Effector memory CD4-positive, alpha-beta T cell (primary cell): ENCODE results near the gene PMEPA1.

ENCODE experiments used
- DNase-seq, 3 donors: peaks; one replicate each; pipeline ENCODE4 v3.0.0-alpha.2; 2020
- H3K27ac ChIP-seq: 2 replicates; pipeline ENCODE4 v1.7.0; 2013; ENCODE audit warnings: mild to moderate bottlenecking, low read length, moderate library complexity; ENCODE audit not compliant: insufficient read depth, poor library complexity, severe bottlenecking
- H3K27me3 ChIP-seq: replicated peaks from 2 replicates; pipeline ENCODE4 v1.7.0; 2013; ENCODE audit warnings: mild to moderate bottlenecking, low read length; ENCODE audit not compliant: insufficient read depth, control insufficient read depth, poor library complexity, severe bottlenecking
- H3K36me3 ChIP-seq: 2 replicates; pipeline ENCODE4 v1.7.0; 2013; ENCODE audit warnings: mild to moderate bottlenecking, low read length, moderate library complexity; ENCODE audit not compliant: control insufficient read depth, insufficient read depth
- H3K4me1 ChIP-seq: 2 replicates; pipeline ENCODE4 v1.7.0; 2013; ENCODE audit warnings: low read length, mild to moderate bottlenecking; ENCODE audit not compliant: control insufficient read depth, insufficient read depth, poor library complexity, severe bottlenecking
- H3K4me3 ChIP-seq: 2 replicates; pipeline ENCODE4 v1.7.0; 2013; ENCODE audit warnings: low read length, low read depth, mild to moderate bottlenecking; ENCODE audit not compliant: insufficient read depth, poor library complexity, severe bottlenecking
- H3K9me3 ChIP-seq: 2 replicates; pipeline ENCODE4 v1.7.0; 2013; ENCODE audit warnings: mild to moderate bottlenecking, low read length, moderate library complexity; ENCODE audit not compliant: control insufficient read depth

Gene PMEPA1

DNA sequence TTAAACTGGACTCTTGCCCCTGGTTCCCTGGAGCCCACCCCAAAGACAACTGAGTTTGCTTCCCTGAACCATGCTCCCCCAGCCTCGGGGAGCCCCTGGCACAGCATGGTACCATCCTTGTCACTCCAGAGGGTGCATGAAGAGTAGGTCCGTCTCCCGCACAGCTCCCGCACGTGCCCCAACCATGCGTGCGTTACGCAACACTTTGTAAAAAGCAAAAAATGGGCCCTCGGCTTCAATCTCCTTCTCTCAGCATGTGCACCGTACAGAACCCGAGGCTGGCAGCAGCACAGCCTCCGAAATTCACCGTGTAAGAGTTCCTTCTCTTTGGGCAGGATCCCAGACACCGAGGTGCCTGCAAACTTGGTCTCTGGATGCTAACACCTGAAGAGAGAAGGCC is 5.6 kb downstream of the PMEPA1 start:
- no peaks in the 10 kb centered on the region for H3K9me3 ChIP-seq
- H3K27ac ChIP-seq, result no peak overlapping the region
- no peaks in the 10 kb centered on the region for H3K27me3 ChIP-seq
- H3K4me3 ChIP-seq, result no peak overlapping the region
- DNase-seq, result no peak
- H3K36me3 ChIP-seq, result no peaks in the 10 kb centered on the region
- peaks cover 5% of the 10 kb centered on the region for H3K4me1 ChIP-seq

DNA sequence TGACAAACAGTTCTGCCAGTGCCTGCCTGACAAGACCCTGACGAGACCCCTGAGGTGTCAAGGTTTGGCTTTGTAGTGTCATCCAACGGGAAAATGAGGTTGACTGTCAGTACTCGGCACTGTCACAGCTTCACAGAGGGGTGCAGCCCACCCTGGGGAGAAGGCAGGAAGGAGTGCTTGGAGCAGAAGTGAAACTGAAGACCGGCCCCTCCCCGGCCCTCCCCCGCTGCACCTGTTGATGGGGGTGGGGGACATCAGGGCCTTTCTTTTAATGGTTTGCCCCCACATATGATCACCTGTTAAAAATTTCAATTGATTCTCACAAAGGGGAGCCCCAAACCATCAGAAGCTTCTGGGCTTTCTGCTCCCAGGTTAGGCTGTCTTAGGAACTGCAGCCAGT is 6.8 kb downstream of the PMEPA1 start:
- Histone ChIP-seq H3K9me3 (no peaks in the 10 kb centered on the region), H3K4me3 (no peak overlapping the region), H3K27me3 (no peaks in the 10 kb centered on the region), H3K4me1 (no peaks in the 10 kb centered on the region), H3K27ac (no peak overlapping the region), H3K36me3 (no peaks in the 10 kb centered on the region)
- DNase-seq, result no peak

DNA sequence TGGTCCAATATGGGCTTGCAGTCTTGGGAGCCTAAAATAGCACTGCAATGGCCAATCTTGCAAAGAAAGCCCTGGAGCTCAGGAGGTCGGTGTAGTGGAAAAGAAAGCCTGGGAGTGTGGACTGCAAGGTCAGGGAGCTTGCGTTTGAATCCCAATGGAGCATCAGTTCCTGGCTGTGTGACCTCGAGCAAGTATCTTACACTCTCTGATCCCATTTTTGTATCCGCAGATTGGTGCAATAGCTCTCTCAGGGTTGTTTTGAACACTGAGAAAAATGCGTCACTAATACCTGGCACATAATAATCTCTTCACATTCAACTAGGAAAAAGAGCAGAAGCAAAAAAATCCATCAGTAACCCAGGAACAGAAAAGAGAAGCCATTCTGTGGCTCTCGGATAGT is 7.3 kb downstream of the PMEPA1 start:
- no peak for DNase-seq
- no peak overlapping the region for H3K4me3 ChIP-seq
- H3K4me1 ChIP-seq, result no peaks in the 10 kb centered on the region
- H3K9me3 ChIP-seq, result no peaks in the 10 kb centered on the region
- H3K27me3 ChIP-seq, result no peaks in the 10 kb centered on the region
- no peaks in the 10 kb centered on the region for H3K36me3 ChIP-seq
- no peak overlapping the region for H3K27ac ChIP-seq

DNA sequence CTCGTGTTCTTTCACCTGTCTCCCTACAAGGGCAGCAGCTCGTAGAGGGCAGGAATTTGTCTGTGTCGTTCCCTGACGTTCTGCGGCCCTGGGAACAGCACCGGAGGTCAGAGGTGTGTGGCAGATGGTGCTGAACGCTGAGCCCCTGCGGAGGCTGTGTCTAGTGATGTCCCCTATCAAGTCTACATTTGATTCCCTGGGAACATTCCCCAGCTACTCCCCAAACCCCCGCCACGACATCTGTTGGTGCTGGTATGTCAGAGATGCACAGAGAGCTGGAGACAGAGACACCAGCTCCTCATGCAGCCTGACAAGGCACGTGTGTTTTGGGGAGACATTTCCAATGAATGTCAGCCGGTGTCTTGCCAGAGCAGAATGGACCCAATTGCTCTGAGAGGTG is 7.7 kb downstream of the PMEPA1 start:
- no peaks in the 10 kb centered on the region for H3K27me3 ChIP-seq
- H3K4me3 ChIP-seq, result no peak overlapping the region
- no peaks in the 10 kb centered on the region for H3K4me1 ChIP-seq
- DNase-seq, result no peak
- no peaks in the 10 kb centered on the region for H3K36me3 ChIP-seq
- H3K9me3 ChIP-seq, result no peaks in the 10 kb centered on the region
- H3K27ac ChIP-seq, result no peak overlapping the region

DNA sequence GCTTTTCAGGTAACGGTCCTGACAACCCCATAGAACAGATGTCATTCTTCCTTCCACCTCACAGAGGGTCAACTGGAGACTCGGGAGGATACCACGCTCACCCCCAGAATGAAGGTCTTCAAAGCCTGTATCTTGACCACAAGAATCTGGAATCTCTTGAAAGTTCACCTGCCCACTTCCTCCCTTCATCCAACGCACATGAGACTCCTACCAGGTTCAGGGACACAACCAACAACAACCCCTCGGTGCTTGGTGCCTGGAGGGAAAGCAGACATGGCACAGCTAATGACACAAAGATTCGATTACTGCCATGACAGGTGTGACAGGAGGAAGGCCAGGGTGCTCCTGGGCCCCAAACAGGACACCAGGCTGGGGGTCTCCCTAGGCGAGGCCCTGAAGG is 8.2 kb downstream of the PMEPA1 start:
- Histone ChIP-seq H3K4me1 (no peaks in the 10 kb centered on the region), H3K27ac (no peak overlapping the region), H3K9me3 (no peaks in the 10 kb centered on the region), H3K36me3 (no peaks in the 10 kb centered on the region), H3K27me3 (no peaks in the 10 kb centered on the region), H3K4me3 (no peak overlapping the region)
- DNase-seq, result no peak

DNA sequence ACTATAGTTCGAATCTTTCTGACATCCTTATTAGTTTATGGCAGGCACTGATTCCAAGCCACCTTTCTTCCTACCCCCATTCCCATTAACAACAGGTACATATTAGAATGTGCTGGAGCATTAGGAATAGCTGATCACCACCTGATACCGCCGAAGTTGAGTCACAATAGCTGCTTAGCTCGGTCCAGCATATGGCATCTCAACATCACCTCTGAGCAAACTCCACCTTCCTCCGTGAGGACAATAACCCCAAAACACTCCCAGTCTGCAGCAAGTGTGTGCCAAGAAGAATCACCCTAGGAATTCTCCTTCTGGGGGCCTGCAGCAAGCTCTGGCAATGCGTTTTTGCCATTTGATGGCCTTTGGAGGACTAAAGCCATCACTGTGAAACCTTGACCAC is 8.7 kb downstream of the PMEPA1 start:
- Histone ChIP-seq H3K4me3 (no peak overlapping the region), H3K27me3 (no peaks in the 10 kb centered on the region), H3K4me1 (no peaks in the 10 kb centered on the region), H3K9me3 (no peaks in the 10 kb centered on the region), H3K36me3 (no peaks in the 10 kb centered on the region), H3K27ac (no peak overlapping the region)
- DNase-seq, result no peak

DNA sequence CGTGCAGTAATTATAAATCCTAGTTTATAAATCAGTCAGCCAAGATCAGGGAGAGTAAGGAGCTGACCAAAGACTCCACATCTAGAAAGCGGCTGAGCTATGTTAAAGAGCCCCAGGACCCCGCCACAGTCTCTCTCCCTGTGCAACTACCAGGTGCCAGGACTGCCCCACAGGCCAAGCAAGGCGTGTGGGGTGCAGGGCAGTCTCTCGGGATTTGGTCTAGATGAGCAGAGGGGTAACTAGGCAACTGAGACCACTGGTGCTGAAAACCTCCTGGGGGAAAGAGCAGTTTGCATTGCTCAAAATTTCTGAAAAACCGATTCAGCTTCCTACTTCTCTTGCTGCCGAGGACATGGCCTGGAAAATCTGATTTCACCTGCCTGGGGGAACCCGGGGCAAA is 10.4 kb downstream of the PMEPA1 start:
- no peaks in the 10 kb centered on the region for H3K4me1 ChIP-seq
- no peaks in the 10 kb centered on the region for H3K36me3 ChIP-seq
- H3K9me3 ChIP-seq, result no peaks in the 10 kb centered on the region
- H3K27me3 ChIP-seq, result no peaks in the 10 kb centered on the region
- H3K4me3 ChIP-seq, result no peak overlapping the region
- no peak overlapping the region for H3K27ac ChIP-seq
- no peak for DNase-seq

DNA sequence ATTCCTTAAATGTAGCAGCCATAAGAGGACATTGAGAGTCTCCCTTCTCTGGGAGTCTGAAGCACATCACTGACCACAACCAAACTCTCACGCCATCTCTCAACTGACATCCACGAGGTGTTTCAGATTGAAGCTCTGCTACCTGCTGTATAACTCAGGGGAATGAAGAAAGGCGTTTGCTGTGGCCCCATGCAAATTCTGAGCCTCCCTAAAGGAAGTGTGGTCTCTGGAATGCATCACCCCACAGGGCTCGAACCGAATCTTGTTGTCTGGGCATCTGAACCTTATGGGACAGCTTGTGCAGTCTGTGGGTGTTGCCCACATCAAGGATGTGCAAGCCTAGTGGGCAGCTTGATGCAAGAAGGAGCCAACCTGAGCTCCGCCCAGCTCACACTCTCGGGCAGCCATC is 10.9 kb downstream of the PMEPA1 start:
- no peaks in the 10 kb centered on the region for H3K4me1 ChIP-seq
- no peak for DNase-seq
- no peak overlapping the region for H3K4me3 ChIP-seq
- H3K9me3 ChIP-seq, result no peaks in the 10 kb centered on the region
- H3K36me3 ChIP-seq, result no peaks in the 10 kb centered on the region
- H3K27ac ChIP-seq, result no peak overlapping the region
- H3K27me3 ChIP-seq, result no peaks in the 10 kb centered on the region

DNA sequence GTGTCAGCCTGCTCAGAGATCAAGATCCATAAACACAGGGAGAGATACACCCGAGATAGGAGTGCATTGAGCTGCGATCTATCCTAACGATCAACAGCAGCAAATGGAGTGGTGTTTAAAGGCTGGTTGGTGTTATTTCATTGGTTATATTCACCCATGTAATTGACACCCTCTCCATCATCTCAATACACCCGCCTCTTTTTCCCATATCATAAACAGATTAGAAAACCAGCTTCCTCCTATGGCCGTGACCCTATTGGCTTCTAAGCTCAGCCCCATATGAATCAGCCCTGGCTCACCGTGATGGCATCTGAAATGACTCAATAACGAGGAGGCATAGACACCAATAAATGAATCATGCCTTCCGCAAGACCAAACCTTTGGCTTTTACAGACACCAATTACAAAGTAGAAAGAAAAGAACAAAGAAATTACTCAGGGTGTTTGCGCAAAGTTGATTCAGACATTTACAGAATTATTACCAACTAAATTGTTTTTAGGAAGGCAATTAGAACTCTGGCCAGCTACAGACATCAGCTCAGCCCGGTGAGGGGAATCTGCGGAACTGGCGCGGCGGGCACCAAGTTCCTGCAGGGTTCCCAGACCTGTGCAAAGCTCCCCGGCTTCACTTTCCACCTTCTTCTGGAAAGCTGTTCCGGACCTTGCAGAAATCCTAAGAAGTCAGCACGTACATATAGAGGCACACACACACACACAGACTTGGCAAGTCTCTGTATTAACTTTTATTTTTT is 11.5 kb downstream of the PMEPA1 start:
- H3K4me1 ChIP-seq, result no peaks in the 10 kb centered on the region
- H3K9me3 ChIP-seq, result no peaks in the 10 kb centered on the region
- H3K4me3 ChIP-seq, result no peak overlapping the region
- DNase-seq, result peak in 2 of 3 donors; percentile 31 to 33
- H3K36me3 ChIP-seq, result no peaks in the 10 kb centered on the region
- H3K27me3 ChIP-seq, result no peaks in the 10 kb centered on the region
- H3K27ac ChIP-seq, result no peak overlapping the region

DNA sequence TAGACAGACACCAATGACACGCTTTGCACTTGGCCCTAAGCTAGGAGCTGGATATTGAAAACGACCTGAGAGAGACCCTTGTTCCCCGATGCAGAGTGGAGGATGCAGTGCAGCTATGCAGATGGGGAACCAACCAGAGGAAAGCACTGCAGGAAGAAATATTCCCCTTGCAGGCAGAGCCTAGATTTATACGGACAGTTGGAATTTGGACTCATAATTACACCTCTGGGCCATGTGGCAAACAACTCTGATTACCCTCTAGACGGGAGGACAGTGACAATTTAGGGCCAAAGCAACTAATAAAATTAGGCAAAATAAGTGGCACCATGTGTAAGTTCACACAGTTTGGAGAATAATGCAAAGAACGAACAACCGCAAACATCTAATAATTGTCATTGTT is 12.3 kb downstream of the PMEPA1 start:
- Histone ChIP-seq H3K27me3 (no peaks in the 10 kb centered on the region), H3K4me1 (no peaks in the 10 kb centered on the region)

More for the DNA sequence above, 12.3 kb downstream of the PMEPA1 start:
- no peak overlapping the region for H3K4me3 ChIP-seq
- H3K27ac ChIP-seq, result no peak overlapping the region
- DNase-seq, result no peak
- no peaks in the 10 kb centered on the region for H3K36me3 ChIP-seq
- no peaks in the 10 kb centered on the region for H3K9me3 ChIP-seq
